GM12865 (cell line): Measurements from ENCODE around the gene FSTL4.

Source experiments
- DNase-seq: peaks from one replicate; pipeline ENCODE4 v3.0.0; 2010; ENCODE audit warnings: low read depth
- H3K4me3 ChIP-seq: 2 replicates; pipeline ENCODE4 v1.5.1; 2011; ENCODE audit warnings: mild to moderate bottlenecking, low read depth, low read length, control low read depth
- CTCF ChIP-seq: IDR thresholded peaks from 2 replicates; pipeline ENCODE4 v1.5.1; 2011; ENCODE audit warnings: low read length, control low read depth, low read depth, inconsistent platforms; ENCODE audit not compliant: insufficient read depth; ENCODE audit errors: missing control alignments

The FSTL4 gene

GRCh38 chr5:133531178-133531577 is 81.2 kb downstream of the FSTL4 start:
- peak; percentile 7 for TF ChIP-seq CTCF
- DNase-seq, result peak; percentile 66
- H3K4me3 ChIP-seq, result no peak overlapping the region

GRCh38 chr5:133530270-133530669 is 82.1 kb downstream of the FSTL4 start:
- no peak for DNase-seq
- H3K4me3 ChIP-seq, result no peak overlapping the region
- TF ChIP-seq CTCF, result no peak

DNA sequence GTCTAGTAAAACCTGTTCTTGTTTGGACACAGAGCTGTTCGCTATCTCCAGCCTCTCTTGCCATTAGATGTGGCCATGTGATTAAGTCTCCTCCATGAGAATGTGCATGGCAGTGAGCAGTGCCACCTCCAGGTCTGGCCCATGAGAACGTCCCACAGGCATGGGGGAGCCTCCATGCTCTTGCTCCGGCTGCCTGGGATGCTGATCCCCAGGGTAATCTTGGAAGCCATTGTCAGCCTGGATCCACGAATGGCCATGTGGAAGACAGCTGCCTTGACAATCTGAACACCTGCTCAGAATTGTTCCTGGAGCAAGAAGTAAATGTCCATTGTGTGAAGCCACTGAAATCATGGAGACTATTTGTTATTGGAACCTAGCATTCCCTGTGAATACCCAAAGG is 83.5 kb downstream of the FSTL4 start:
- DNase-seq, result no peak
- no peak for TF ChIP-seq CTCF
- H3K4me3 ChIP-seq, result no peak overlapping the region

DNA sequence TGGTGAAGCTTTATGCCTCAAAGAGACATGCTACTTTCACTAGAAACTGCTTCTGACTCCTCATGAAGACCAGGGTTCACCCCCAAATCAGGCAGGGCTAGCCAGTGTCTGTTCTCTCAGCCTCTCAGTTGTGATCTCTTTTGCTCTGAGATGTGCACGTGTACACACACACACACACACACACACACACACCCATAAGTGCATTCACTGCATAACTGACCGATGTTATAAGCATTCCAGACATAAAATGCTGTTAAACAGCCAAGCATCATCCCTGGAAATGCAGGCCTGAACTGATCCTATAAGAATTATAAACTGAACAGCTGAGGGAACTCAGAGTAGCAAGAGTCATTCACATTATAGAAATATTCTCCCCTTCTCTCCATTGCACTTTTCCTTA is 85.0 kb downstream of the FSTL4 start:
- TF ChIP-seq CTCF, result no peak
- H3K4me3 ChIP-seq, result no peak overlapping the region
- DNase-seq, result no peak

DNA sequence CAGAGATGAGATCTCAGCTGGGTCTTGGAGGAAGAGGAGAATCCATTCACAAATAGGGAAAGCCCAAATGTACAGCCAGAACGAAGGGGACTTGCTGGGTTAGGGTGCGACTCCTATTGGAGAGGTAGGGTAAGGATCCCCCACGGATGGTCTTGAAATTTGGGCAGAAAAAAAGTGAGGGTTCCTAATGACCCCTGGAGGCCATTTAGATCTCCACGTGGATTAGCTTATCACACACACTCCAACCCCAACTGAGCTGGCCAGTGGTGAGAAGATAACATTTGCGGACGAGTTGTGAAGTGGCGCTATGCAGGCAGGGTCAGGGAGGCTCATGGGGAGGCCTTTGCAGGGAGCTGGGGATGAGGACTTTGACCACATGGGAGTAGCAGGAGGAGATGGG is 86.0 kb downstream of the FSTL4 start:
- H3K4me3 ChIP-seq, result no peak overlapping the region
- TF ChIP-seq CTCF, result no peak
- DNase-seq, result no peak

GRCh38 chr5:133525126-133525525 is 87.2 kb downstream of the FSTL4 start:
- DNase-seq, result no peak
- TF ChIP-seq CTCF, result no peak
- no peak overlapping the region for H3K4me3 ChIP-seq

DNA sequence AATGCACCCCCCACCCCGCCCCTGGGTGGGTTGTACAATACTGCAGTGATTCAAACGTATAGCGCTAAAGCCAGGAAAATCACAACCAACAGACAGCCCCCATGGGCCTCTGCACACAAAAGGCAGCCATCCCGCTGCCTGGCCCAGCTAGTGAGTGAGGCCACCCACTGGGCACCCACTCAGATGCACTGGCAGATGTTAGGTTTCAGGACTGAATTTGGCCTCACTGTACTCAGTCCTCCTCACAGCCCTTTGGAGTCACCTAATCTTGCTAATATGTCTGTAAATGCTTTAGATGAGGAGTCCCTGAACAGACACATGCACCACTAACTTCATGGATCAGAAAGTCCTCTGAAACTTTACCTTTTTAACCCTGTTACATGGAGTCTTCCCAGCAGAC is 87.7 kb downstream of the FSTL4 start:
- H3K4me3 ChIP-seq, result no peak overlapping the region
- TF ChIP-seq CTCF, result no peak
- DNase-seq, result no peak
